Tibial artery (tissue), 4 donors: ENCODE measurements around the gene SCML2.

ENCODE experiments used
- DNase-seq, 2 donors: peaks; one replicate each; pipeline ENCODE4 v3.0.0-alpha.2; 2019
- H3K27ac ChIP-seq, 2 donors: fragments of 200-600 bp; sonication (generic) in 1 of 2; 1 replicate in 1 of 2; 2 replicates in 1 of 2; pipeline ENCODE4 v1.5.1; 2018 to 2019; ENCODE audit warnings: mild to moderate bottlenecking in 1 of 2
- H3K27me3 ChIP-seq, 2 donors: fragments of 200-600 bp; sonication (generic) in 1 of 2; one replicate each; pipeline versions ENCODE4 v1.5.1 to v1.6.0; 2016 to 2019
- H3K36me3 ChIP-seq, 3 donors: fragments of 200-600 bp; sonication (generic) in 2 of 3; one replicate each; pipeline ENCODE4 v1.5.1; 2016 to 2019; ENCODE audit warnings: mild to moderate bottlenecking in 2 of 3
- H3K4me1 ChIP-seq, 4 donors: fragments of 200-600 bp; sonication (generic) in 2 of 4; 1 replicate in 3 of 4; 2 replicates in 1 of 4; pipeline ENCODE4 v1.5.1; 2016 to 2019
- H3K4me3 ChIP-seq, 2 donors: fragments of 200-600 bp; sonication (generic) in 1 of 2; 1 replicate in 1 of 2; 2 replicates in 1 of 2; pipeline ENCODE4 v1.5.1; 2018 to 2019; ENCODE audit warnings: mild to moderate bottlenecking in 2 of 2
- H3K9me3 ChIP-seq, 3 donors: fragments of 200-600 bp; sonication (generic) in 1 of 3; one replicate each; pipeline ENCODE4 v1.5.1; 2016 to 2019
- intact Hi-C: fragments of 100-400 bp; cut with DNase I; formaldehyde crosslinking; loops from one replicate; pipeline ENCODE4 v1.15.0; 2023; ENCODE audit warnings: low total_unique reads
- TF ChIP-seq, protein P1 (sequence below), 2 experiments: fragments of 200-600 bp in 1 of 2; fragments of 450-650 bp in 1 of 2; IDR thresholded peaks; one replicate each; pipeline ENCODE4 v1.5.1; 2017 to 2019; ENCODE audit warnings: antibody characterized with exemption in 2 of 2, mild to moderate bottlenecking in 1 of 2, moderate library complexity in 1 of 2

SCML2 gene

DNA sequence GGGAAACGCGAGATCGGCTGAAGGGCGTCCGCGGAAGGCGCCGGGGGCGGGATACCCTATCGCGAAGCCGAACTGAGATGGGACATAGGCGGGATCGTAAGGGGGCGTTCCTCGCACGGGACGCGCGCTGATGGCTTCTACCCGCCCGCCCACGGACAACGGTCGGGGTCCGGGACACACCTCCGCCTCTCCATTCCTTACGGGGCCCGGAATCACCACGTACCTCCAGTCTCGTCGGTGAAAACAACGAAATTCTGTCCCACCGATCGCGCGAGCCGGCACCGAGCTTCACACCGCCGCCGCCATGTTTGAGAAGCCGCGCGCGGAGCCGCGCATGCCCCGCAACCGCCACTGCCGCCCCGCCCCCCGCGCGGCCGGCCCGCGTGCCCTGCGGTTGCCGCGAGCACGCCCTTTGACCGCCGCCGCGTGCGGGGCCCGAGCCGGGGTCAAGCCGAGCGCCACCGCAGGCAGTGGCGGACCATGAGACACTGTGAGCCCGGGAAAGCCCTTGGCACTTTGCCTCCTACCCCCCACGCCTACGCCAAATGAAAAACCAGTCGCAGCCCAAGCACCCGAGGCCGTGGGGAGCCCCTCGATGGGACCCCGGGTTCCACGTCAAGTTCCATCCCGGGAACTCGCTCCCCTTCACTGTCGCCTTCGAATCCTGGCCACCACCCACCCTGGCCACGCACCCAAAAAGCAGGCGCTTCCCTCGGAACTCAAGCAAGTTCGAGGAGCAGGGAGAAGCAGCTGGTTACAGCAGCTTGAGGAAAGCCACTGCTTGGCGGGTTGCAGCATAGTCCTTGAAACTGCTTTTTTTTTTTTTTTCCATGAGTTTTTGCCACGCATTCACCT is at the start of gene SCML2:
TSS of gene SCML2 (minus strand) at position 320 of the 855 bp plus-strand sequence. CDS start 20,617 bp downstream, outside the sequence.
- Histone ChIP-seq H3K9me3 (no peaks in the 10 kb centered on the region), H3K4me1 (peaks cover 0 to 6% (median 0%) of the 10 kb centered on the region in 4 donors), H3K36me3 (no peaks in the 10 kb centered on the region), H3K27ac (peak within 1 kb of the TSS in 1 of 2 donors; percentile 19), H3K27me3 (no peaks in the 10 kb centered on the region), H3K4me3 (peak within 1 kb of the TSS; percentile 57 to 64)
- DNase-seq: peak in 1 of 2 donors; percentile 22
- intact Hi-C loops: no loop called here
- TF ChIP-seq, protein P1, sequence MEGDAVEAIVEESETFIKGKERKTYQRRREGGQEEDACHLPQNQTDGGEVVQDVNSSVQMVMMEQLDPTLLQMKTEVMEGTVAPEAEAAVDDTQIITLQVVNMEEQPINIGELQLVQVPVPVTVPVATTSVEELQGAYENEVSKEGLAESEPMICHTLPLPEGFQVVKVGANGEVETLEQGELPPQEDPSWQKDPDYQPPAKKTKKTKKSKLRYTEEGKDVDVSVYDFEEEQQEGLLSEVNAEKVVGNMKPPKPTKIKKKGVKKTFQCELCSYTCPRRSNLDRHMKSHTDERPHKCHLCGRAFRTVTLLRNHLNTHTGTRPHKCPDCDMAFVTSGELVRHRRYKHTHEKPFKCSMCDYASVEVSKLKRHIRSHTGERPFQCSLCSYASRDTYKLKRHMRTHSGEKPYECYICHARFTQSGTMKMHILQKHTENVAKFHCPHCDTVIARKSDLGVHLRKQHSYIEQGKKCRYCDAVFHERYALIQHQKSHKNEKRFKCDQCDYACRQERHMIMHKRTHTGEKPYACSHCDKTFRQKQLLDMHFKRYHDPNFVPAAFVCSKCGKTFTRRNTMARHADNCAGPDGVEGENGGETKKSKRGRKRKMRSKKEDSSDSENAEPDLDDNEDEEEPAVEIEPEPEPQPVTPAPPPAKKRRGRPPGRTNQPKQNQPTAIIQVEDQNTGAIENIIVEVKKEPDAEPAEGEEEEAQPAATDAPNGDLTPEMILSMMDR (IDR thresholded peaks at IDR 0.05): no peak

DNA sequence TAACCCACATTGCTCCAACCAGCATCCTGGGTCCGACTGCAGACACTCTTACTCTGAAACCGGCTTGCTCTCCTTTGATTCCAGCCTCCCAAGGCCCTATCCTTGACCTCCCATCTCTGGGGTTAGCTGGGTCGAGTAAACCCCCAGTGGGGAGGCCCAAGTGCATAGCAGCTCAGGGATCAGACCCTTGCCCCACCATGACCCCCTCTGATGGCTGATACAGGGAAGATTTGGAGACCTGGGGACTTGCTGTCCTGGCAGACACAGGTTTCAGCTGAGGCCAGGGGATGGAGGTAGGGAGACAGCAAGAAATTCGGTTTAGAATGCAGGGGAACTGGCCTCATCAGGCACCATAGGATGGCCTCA is 47.3 kb upstream of the SCML2 start:
- H3K4me1 ChIP-seq: no peaks in the 10 kb centered on the region
- H3K4me3 ChIP-seq: no peak overlapping the region
- intact Hi-C loops: no loop called here
- DNase-seq: no peak
- no peak overlapping the region for H3K27ac ChIP-seq
- TF ChIP-seq, protein P1 (IDR thresholded peaks at IDR 0.05): no peak
- no peaks in the 10 kb centered on the region for H3K36me3 ChIP-seq
- no peaks in the 10 kb centered on the region for H3K27me3 ChIP-seq
- H3K9me3 ChIP-seq: no peaks in the 10 kb centered on the region

DNA sequence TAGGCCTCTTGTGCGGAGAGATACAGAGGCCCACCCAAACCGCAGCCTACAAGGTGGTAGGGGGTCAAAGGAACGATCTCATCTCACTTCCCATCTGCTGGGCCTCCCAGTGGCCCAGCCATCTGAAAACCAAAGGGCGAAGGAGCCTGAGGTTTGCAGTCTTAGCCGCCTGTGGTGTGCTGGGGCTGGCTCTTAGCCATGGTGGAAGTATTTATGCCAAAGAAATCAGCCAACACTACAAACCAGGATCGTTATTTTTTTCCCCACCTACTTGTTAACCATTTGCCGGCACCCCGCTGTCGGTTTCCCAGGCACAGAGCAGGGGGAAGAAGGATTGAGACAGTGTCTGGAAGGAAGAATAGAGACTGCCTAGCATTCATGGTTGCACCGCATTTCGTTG is 40.0 kb upstream of the SCML2 start:
- Histone ChIP-seq H3K9me3 (no peaks in the 10 kb centered on the region), H3K27me3 (no peaks in the 10 kb centered on the region), H3K27ac (no peak overlapping the region), H3K4me1 (no peaks in the 10 kb centered on the region), H3K4me3 (no peak overlapping the region), H3K36me3 (no peaks in the 10 kb centered on the region)
- TF ChIP-seq, protein P1 (IDR thresholded peaks at IDR 0.05): no peak
- intact Hi-C loops: no loop called here
- DNase-seq: no peak

- intact Hi-C loops: no loop called here
- TF ChIP-seq, protein P1 (IDR thresholded peaks at IDR 0.05): peak; percentile 50 to 66
Measured at GRCh38 chrX:18390941-18391538, 36.6 kb upstream of the SCML2 start.

DNA sequence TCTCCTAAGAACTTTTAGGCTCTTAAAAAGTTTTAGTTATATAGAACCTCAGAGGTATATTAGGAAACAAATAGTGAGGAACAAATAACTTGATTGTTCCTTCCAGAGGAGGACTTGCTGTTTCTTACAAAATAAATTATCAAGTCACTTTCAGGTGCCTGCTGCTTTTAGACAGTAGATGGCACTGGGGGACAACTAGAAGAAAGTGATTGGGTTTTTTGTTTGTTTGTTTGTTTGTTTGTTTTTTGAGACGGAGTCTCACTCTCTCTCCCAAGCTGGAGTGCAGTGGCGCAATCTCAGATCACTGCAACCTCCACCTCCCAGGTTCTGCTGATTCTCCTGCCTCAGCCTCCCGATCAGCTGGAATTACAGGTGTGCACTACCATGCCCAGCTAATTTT is 35.5 kb upstream of the SCML2 start:
- Histone ChIP-seq H3K4me3 (no peak overlapping the region), H3K27ac (no peak overlapping the region), H3K4me1 (no peaks in the 10 kb centered on the region), H3K36me3 (no peaks in the 10 kb centered on the region), H3K9me3 (no peaks in the 10 kb centered on the region), H3K27me3 (no peaks in the 10 kb centered on the region)
- DNase-seq: no peak
- TF ChIP-seq, protein P1 (IDR thresholded peaks at IDR 0.05): no peak
- intact Hi-C loops: loop anchor here (5.0 kb wide), 1 partner anchor 942 kb away; no protein-coding TSS in a partner anchor

More at GRCh38 chrX:18390941-18391538, 36.6 kb upstream of the SCML2 start:
- peak; percentile 59 to 65 for DNase-seq
- H3K4me1 ChIP-seq: no peaks in the 10 kb centered on the region
- no peak overlapping the region for H3K4me3 ChIP-seq
- H3K27ac ChIP-seq: no peak overlapping the region
- H3K27me3 ChIP-seq: no peaks in the 10 kb centered on the region
- no peaks in the 10 kb centered on the region for H3K9me3 ChIP-seq
- H3K36me3 ChIP-seq: no peaks in the 10 kb centered on the region
